B cell (primary cell): ENCODE results near the gene GATA6.

ENCODE experiments used
- EZH2 ChIP-seq: IDR thresholded peaks from 2 replicates; pipeline ENCODE4 v1.6.1; 2012; ENCODE audit warnings: borderline replicate concordance, low read depth, mild to moderate bottlenecking, moderate library complexity, low read length; ENCODE audit not compliant: insufficient read depth, poor library complexity, severe bottlenecking
- TF ChIP-seq, protein P1 (sequence below): fragments of 200-600 bp; IDR thresholded peaks from one replicate; pipeline ENCODE4 v1.8.0; 2022; ENCODE audit warnings: antibody characterized with exemption, mild to moderate bottlenecking

DNA sequence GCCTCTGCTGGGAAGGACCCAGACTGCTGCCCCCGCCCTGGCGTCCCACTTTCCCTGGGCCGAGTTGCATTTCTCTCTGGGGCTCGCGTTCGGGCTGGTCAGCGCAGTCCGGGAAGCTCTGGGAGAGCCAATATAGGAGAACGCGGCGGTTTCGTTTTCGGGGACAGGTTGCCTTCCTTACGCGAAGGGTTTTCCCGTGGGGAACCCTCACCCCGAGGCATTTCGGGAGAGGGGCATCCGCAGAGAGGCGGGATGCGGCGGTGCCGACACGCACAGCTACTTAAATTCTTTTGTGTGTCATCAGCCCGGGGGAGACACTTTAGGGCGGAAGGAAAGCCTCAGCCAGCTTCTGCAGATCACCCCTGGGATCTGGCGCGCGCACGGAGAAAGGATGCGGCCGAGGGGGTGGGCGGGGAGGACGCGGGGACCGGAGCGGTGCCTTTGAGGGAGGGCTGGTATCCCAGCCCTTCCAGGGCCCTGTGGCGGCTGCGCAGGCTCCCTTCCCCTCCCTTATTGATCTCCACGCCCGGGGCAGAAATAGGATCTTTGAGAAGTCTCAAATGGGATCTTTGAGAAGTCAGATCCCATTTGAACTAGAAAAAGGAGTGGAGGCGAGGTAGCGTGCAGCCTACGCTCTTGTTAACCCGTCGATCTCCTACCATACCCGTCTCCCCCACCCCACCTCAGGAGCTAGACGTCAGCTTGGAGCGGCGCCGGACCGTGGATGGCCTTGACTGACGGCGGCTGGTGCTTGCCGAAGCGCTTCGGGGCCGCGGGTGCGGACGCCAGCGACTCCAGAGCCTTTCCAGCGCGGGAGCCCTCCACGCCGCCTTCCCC lies 1.2 kb downstream of the GATA6 start:
- TF ChIP-seq, protein P1, sequence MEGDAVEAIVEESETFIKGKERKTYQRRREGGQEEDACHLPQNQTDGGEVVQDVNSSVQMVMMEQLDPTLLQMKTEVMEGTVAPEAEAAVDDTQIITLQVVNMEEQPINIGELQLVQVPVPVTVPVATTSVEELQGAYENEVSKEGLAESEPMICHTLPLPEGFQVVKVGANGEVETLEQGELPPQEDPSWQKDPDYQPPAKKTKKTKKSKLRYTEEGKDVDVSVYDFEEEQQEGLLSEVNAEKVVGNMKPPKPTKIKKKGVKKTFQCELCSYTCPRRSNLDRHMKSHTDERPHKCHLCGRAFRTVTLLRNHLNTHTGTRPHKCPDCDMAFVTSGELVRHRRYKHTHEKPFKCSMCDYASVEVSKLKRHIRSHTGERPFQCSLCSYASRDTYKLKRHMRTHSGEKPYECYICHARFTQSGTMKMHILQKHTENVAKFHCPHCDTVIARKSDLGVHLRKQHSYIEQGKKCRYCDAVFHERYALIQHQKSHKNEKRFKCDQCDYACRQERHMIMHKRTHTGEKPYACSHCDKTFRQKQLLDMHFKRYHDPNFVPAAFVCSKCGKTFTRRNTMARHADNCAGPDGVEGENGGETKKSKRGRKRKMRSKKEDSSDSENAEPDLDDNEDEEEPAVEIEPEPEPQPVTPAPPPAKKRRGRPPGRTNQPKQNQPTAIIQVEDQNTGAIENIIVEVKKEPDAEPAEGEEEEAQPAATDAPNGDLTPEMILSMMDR: no peak
- TF ChIP-seq EZH2: no peak
